ENCODE measurements around the gene EXD3. TPM values are rescaled to one million over a fixed set of nuclear protein-coding genes. Genes with fewer than 3 reads are reported as not detected.

The EXD3 gene
- total and polyA plus RNA-seq, 9 of the 15 experiments (the other 6 are each of a cell fraction or from before 2014, with no cell fraction given) = 0.29 to 12.5 (median 3.9) TPM

DNA sequence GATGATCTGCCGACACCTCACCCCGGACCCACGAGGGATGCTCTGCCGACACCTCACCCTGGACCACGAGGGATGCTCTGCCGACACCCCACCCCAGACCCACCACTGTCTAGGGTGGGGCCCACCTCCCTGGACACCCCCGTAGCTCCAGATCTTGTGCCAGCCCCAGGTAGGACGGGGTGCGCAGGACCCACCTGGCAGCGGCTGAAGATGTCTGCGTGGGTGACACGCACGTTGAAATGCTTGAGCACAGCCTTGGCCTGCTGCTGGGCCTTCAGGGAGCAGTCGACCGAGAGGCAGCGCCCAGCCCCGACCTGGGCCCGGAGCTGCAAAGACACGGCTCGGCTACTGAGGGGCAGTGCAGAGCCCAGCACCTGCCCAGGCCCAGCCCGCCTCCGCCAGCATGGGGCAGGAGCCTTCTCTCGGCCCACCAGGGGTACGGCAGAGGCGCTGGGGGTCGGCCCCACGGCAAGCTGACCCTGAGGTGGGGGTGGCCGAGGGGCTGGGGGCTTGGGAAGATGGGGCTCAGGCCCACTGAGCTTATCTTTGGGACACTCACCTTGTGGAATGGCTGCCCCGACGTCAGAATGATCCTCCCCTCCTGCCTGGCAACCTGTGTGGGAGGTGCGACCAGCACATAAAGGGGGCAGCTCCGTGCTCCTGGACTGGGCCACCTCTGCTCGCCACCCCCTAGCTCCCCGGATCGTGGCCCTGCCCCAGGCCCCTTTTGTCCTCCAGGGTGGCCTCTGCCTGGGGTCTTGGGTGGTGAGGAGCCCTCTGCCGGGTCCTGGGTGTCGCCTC, 99.2 kb downstream of the EXD3 start:
- Histone ChIP-seq H3K9ac (ENCODE audit: insufficient read depth in 1 of 2, low read depth in 2 of 2, low read length in 2 of 2) (no peak overlapping the region), H4K20me1 (replicated peaks; ENCODE audit: control insufficient read depth, insufficient read depth, low read length) (no peaks in the 10 kb centered on the region), H3K27ac (ENCODE audit: extremely low read depth, low read depth, low read length) (no peak overlapping the region), H3K79me2 (ENCODE audit: control insufficient read depth, insufficient read depth, low read length) (no peaks in the 10 kb centered on the region), H3K9me1 (ENCODE audit: control insufficient read depth, insufficient read depth, low read length) (no peaks in the 10 kb centered on the region), H3K4me1 (replicated peaks in 1 of 2; ENCODE audit: control insufficient read depth in 2 of 2, insufficient read depth in 2 of 2, low read length in 2 of 2) (peaks cover 0 to 31% of the 10 kb centered on the region in 2 experiments; a peak in 2 of 5 replicates), H3K4me2 (ENCODE audit: insufficient read depth, low read length) (no peak overlapping the region), H3K27me3 (ENCODE audit: control insufficient read depth in 2 of 2, insufficient read depth in 2 of 2, low read length in 2 of 2) (peaks cover 9 to 18% of the 10 kb centered on the region in 2 experiments; a peak in 3 of 5 replicates), H3K4me3 (no peak overlapping the region), H3K36me3 (ENCODE audit: control insufficient read depth, insufficient read depth, low read length) (no peaks in the 10 kb centered on the region), H2AFZ (ENCODE audit: low read depth, low read length) (no peak overlapping the region), H3K9me3 (replicated peaks; ENCODE audit: control insufficient read depth, insufficient read depth, low read depth, low read length) (no peaks in the 10 kb centered on the region)
- no TSS peak for BruUV-seq (replicated peaks)
- POLR2A ChIA-PET = interaction anchor here (0.6 kb wide), 1 partner anchor 229 kb away, joined by 4 read pairs; no protein-coding TSS in a partner anchor
- intact Hi-C loops (cut with micrococcal nuclease) = no loop called here
- DNase-seq (ENCODE audit: extremely low read depth in 1 of 4, low spot score in 3 of 4) (no peak), ATAC-seq (no peak), FAIRE-seq (no peak)
- WGBS (ENCODE audit: insufficient coverage, low coverage, missing lambda C conversion rate) = 42% methylated on average over 26 of the region's 37 CpGs
- in situ Hi-C loops (cut with MboI) = no loop called here
- TF ChIP-seq, protein P1, sequence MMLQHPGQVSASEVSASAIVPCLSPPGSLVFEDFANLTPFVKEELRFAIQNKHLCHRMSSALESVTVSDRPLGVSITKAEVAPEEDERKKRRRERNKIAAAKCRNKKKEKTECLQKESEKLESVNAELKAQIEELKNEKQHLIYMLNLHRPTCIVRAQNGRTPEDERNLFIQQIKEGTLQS (IDR thresholded peaks at IDR 0.05) = no peak
- TF ChIP-seq, protein P1 (CRISPR knock-in tag; conservative IDR thresholded peaks at IDR 0.05) = no peak
- TF ChIP-seq CBFB (CRISPR knock-in tag; IDR thresholded peaks at IDR 0.05) (no peak), NFATC3 (IDR thresholded peaks at IDR 0.05) (no peak)
- CTCF ChIA-PET (ENCODE audit: low intra/inter-chr PET ratio) = no interaction called here
